CMK (cell line): Measurements from ENCODE around the gene SNRPD1.
"Not testable (repeated sequence)": the region's sequence is repeated elsewhere in the genome, so short reads cannot be mapped to it uniquely, and the experiment has no call there.

Source experiments
- DNase-seq: peaks from one replicate; pipeline ENCODE4 v3.0.0-alpha.2; 2010; ENCODE audit warnings: low read depth

SNRPD1 gene

GRCh38 chr18:21612125-21613039 is at the start of gene SNRPD1:
TSS of gene SNRPD1 (plus strand) at chr18:21612314. CDS start at chr18:21612430, 116 bp downstream.
- DNase-seq: peak; percentile 78

- no peak for DNase-seq
Measured at GRCh38 chr18:21571772-21572171, 40.3 kb upstream of the SNRPD1 start.

GRCh38 chr18:21575656-21576055 is 36.5 kb upstream of the SNRPD1 start:
- no peak for DNase-seq

- DNase-seq: no peak
Measured at GRCh38 chr18:21584391-21584790, 27.7 kb upstream of the SNRPD1 start.

- not testable (repeated sequence) for DNase-seq
Measured at GRCh38 chr18:21592361-21592760, 19.8 kb upstream of the SNRPD1 start.

- no peak for DNase-seq
Measured at GRCh38 chr18:21593540-21594257, 18.4 kb upstream of the SNRPD1 start.

GRCh38 chr18:21597620-21598019 is 14.5 kb upstream of the SNRPD1 start:
- DNase-seq: no peak

GRCh38 chr18:21598726-21599584 is 13.2 kb upstream of the SNRPD1 start:
- no peak for DNase-seq

- DNase-seq: no peak
Measured at GRCh38 chr18:21599585-21600525, 12.3 kb upstream of the SNRPD1 start.

- DNase-seq: peak; percentile 96
Measured at GRCh38 chr18:21600526-21601410, 11.3 kb upstream of the SNRPD1 start, which contains the start of gene ESCO1. TSS of gene ESCO1 (minus strand) at chr18:21600704. CDS start at chr18:21574843, 25,861 bp downstream.

GRCh38 chr18:21602299-21602587 is 9.9 kb upstream of the SNRPD1 start:
- no peak for DNase-seq

- DNase-seq: no peak
Measured at GRCh38 chr18:21604671-21605070, 7.4 kb upstream of the SNRPD1 start.

- DNase-seq: no peak
Measured at GRCh38 chr18:21605213-21605612, 6.9 kb upstream of the SNRPD1 start.

- not testable (repeated sequence) for DNase-seq
Measured at GRCh38 chr18:21611401-21612124, 551 bp upstream of the SNRPD1 start.

- DNase-seq: not testable (repeated sequence)
Measured at GRCh38 chr18:21621640-21622039, 9.5 kb downstream of the SNRPD1 start.

GRCh38 chr18:21629089-21629832 is 17.1 kb downstream of the SNRPD1 start:
- no peak for DNase-seq

- DNase-seq: no peak
Measured at GRCh38 chr18:21632393-21632792, 20.3 kb downstream of the SNRPD1 start.

GRCh38 chr18:21634588-21635199 is 22.6 kb downstream of the SNRPD1 start:
- DNase-seq: no peak
